A673 (cell line): ENCODE data around the gene ID3.

ENCODE experiments used
- CTCF ChIP-seq: fragments of 300-800, 200-600 bp; sonication (generic); conservative IDR thresholded peaks from 2 replicates; pipeline ENCODE4 v1.5.1; 2017; ENCODE audit warnings: low read depth, mild to moderate bottlenecking, antibody characterized with exemption, low read length, moderate library complexity, mixed read lengths
- EZH2 ChIP-seq: fragments of 200-600 bp; sonication (generic); IDR thresholded peaks from 2 replicates; pipeline ENCODE4 v1.6.1; 2017; ENCODE audit warnings: borderline replicate concordance, low read depth, mild to moderate bottlenecking, mixed read lengths, antibody characterized with exemption, low read length; ENCODE audit not compliant: poor library complexity, severe bottlenecking

GRCh38 chr1:23596382-23597358 lies 37.4 kb upstream of the ID3 start:
- no peak for TF ChIP-seq CTCF
- TF ChIP-seq EZH2: no peak
